ENCODE results near the gene TMEM198. TPM values are rescaled to one million over a fixed set of nuclear protein-coding genes. Genes with fewer than 3 reads are reported as not detected.
A peak's percentile ranks its signal among the peaks of the same experiment; 100 is the strongest.

TMEM198 gene
- total and polyA plus RNA-seq, 9 of the 15 experiments (the other 6 are each of a cell fraction or from before 2014, with no cell fraction given), result 0.03 to 3.8 (median 1.0) TPM

DNA sequence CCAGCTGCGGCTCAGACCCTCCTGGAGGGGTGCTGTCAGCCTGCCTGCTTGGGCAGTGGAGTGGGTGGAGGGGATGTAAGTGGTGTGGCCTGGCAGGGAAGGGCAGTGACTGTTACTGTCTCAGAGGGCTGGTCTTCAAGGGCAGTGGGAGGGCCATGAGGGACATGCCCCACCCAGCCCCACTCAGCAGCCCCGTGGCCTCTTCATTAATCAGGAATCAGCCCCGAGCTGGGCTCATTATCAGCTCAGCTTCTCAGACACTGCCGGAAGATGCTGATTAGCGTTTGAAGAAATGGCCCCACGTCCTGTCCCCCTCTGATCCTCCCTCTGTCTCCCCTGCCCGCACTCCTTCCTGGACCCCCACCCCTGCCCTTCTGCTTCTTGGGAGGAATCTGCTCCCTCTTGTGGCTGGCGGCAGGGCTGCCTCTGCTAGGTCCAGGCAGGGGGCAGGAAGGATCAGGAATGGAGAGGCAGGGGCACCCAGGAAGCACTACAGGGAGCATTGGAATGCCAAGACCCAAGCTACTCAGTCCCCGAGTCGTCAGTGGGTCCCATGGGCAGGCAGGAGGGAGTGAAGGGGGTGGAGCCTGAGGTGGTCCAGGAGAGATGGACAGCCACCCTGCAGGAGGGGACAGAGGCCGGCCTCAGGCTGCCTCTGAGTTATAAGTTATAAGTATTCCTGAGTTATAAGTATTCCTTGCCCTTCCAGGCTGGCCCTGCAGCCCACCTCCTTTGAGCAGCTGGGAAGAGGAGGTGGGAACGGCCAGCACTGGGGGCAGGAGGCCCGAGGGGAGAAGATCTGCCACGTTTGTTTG, 22.6 kb upstream of the TMEM198 start (continued):
- TF ChIP-seq TGIF2 (CRISPR knock-in tag; IDR thresholded peaks at IDR 0.05) (no peak), SAP30 (IDR thresholded peaks at IDR 0.05; ENCODE audit: borderline replicate concordance, insufficient read depth, low read depth, low read length, poor library complexity, severe bottlenecking) (no peak), ESRRA (IDR thresholded peaks at IDR 0.05; ENCODE audit: borderline replicate concordance, low read depth) (no peak; the same call in 1 of the 2 replicates), CREB3 (tag; conservative IDR thresholded peaks at IDR 0.05; ENCODE audit: low read depth) (no peak), KLF1 (tag; IDR thresholded peaks at IDR 0.05) (no peak), ZNF239 (CRISPR knock-in tag; IDR thresholded peaks at IDR 0.05) (no peak), SREBF2 (CRISPR knock-in tag; IDR thresholded peaks at IDR 0.05) (no peak), EP300 (IDR thresholded peaks at IDR 0.05; ENCODE audit: low read length) (peak; percentile 87), TRIM25 (IDR thresholded peaks at IDR 0.05; ENCODE audit: borderline replicate concordance) (no peak), YBX1 (IDR thresholded peaks at IDR 0.05) (no peak), HNRNPUL1 (IDR thresholded peaks at IDR 0.05; ENCODE audit: low read length) (no peak), KLF13 (tag; IDR thresholded peaks at IDR 0.05; ENCODE audit: borderline replicate concordance, low read depth) (no peak), CEBPG (CRISPR knock-in tag; IDR thresholded peaks at IDR 0.05) (no peak), CEBPG (tag; conservative IDR thresholded peaks at IDR 0.05 in 1 of 2, IDR thresholded peaks at IDR 0.05 in 1 of 2) (no peak), MLLT1 (IDR thresholded peaks at IDR 0.05) (0 out of 4 replicates have a peak, but pooled peaks of 1 of the 2 experiments have one; percentile 23), KHSRP (IDR thresholded peaks at IDR 0.05) (no peak), NFE2L1 (tag; IDR thresholded peaks at IDR 0.05; ENCODE audit: borderline replicate concordance, low read depth) (no peak), FOSL1 (tag; conservative IDR thresholded peaks at IDR 0.05) (no peak), ZNF143 (CRISPR knock-in tag; IDR thresholded peaks at IDR 0.05) (no peak)
- TF ChIP-seq, protein P1, sequence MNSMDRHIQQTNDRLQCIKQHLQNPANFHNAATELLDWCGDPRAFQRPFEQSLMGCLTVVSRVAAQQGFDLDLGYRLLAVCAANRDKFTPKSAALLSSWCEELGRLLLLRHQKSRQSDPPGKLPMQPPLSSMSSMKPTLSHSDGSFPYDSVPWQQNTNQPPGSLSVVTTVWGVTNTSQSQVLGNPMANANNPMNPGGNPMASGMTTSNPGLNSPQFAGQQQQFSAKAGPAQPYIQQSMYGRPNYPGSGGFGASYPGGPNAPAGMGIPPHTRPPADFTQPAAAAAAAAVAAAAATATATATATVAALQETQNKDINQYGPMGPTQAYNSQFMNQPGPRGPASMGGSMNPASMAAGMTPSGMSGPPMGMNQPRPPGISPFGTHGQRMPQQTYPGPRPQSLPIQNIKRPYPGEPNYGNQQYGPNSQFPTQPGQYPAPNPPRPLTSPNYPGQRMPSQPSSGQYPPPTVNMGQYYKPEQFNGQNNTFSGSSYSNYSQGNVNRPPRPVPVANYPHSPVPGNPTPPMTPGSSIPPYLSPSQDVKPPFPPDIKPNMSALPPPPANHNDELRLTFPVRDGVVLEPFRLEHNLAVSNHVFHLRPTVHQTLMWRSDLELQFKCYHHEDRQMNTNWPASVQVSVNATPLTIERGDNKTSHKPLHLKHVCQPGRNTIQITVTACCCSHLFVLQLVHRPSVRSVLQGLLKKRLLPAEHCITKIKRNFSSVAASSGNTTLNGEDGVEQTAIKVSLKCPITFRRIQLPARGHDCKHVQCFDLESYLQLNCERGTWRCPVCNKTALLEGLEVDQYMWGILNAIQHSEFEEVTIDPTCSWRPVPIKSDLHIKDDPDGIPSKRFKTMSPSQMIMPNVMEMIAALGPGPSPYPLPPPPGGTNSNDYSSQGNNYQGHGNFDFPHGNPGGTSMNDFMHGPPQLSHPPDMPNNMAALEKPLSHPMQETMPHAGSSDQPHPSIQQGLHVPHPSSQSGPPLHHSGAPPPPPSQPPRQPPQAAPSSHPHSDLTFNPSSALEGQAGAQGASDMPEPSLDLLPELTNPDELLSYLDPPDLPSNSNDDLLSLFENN (IDR thresholded peaks at IDR 0.05; ENCODE audit: low read depth in 2 of 2, low read length in 2 of 2), result no peak

Measured in K562 (cell line).